ENCODE measurements around the gene NUMBL.
A peak's percentile ranks its signal among the peaks of the same experiment; 100 is the strongest.

Gene NUMBL

DNA sequence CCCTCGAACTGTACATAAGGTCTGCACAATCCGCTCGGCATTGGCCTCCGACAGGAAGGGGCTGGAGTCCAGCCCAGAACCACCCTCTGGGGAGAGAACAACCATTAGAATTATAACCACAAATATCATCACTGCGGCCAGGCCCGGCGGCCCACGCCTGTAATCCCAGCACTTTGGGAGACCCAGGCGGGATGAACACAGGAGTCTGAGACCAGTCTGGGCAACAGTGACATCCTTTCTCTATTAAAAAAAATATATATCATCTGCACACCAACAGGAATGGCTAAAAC, 14.9 kb upstream of the NUMBL start:
- no peak for TF ChIP-seq CTCF (conservative IDR thresholded peaks at IDR 0.05; ENCODE audit: low read depth)
- CTCF ChIA-PET = no interaction called here
- POLR2A ChIA-PET (ENCODE audit: low non-redundant PET) = no interaction called here
- no peak for DNase-seq (ENCODE audit: low spot score)
- no peak overlapping the region for H3K27ac ChIP-seq

DNA sequence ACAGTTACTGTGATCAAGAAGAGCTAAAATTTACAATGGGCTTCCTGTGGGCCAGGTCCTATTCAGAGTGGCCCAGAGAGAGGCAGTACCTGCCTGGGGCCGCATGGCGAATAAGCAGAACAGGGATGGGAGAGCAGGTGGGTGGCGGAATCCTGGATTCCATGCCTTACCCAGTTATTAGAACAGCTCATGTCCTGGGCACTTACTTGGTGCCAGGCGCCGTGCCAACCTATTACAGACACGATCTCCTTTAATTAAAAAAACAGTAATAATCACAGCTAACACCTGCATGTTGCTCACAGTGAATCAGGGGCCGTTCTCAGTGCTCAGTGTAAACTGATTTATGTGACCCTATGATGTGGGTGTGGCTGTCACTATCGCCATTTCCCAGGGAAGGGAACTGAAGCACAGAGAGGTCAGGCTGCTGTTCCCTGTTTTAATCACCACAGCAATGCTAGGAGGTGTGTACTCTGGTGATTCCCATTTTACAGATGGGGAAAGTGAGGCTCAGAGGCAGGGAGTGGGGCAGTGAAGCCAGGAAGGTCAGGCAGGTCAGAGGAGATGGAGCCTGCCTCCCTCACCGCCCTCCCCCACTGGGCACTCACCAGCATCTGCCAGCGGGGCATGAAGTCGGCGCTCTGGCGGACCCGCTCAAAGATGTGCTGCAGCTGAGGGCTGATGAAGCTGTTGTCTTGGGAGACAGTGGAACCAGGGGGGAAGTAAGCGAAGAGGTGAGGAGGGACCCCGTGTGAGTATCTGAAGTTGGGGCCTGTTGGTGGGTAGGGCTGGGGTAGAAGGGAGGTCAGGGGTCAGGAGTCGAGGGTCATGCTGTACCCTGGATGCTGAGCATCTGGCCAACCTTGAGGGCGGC, 14.3 kb upstream of the NUMBL start:
- ChIA-PET POLR2A (ENCODE audit: low non-redundant PET) (no interaction called here), CTCF (interaction anchor here (0.6 kb wide), 1 partner anchor 560 kb away, joined by 3 read pairs; no protein-coding TSS in a partner anchor)
- H3K27ac ChIP-seq = no peak overlapping the region
- TF ChIP-seq CTCF (conservative IDR thresholded peaks at IDR 0.05; ENCODE audit: low read depth) = no peak
- DNase-seq (ENCODE audit: low spot score) = no peak

DNA sequence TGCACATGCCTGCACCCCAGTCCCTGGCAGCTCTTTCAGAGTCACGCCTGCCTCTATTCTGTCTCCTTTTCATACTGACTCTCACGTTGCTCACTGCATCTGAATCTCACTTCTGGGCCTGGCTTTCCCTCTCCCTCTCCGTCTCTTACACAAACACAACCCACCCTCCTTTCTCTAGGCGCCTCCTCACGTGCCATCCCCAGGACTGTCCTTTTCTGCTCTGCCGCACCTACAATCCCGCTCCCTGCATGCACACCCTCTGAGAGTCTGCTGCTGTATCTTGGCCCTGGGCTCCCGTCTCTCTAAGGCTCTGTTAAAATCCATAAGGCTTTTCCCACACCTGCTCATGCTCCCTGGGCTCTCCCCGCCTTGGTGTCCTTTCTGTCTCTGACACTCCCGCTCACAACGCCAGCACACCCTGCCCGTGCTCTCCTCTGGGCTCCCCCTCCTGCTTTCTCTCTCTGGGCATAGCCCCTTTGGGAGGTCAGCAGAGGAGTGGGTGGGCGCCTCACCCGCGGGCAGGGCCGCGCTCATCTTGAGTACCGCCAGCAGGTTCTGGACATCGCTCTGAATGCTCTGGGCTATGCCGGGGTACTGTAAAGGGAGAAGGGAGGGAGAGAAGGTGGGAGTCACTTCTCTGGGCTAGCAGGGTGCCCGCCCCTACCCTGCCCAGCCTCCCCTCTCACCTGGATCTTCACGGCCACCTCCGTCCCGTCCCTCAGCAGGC, 12.7 kb upstream of the NUMBL start:
- CTCF ChIA-PET = interaction anchor here (0.5 to 1.0 kb wide), 3 partner anchors 16 to 229 kb away, joined by 3 to 5 read pairs (median 3); no protein-coding TSS in a partner anchor
- POLR2A ChIA-PET (ENCODE audit: low non-redundant PET) = no interaction called here
- peak overlapping the region; percentile 35 for H3K27ac ChIP-seq
- TF ChIP-seq CTCF (conservative IDR thresholded peaks at IDR 0.05; ENCODE audit: low read depth) = no peak
- no peak for DNase-seq (ENCODE audit: low spot score)

- POLR2A ChIA-PET (ENCODE audit: low non-redundant PET) = no interaction called here
- peak overlapping the region; percentile 35 for H3K27ac ChIP-seq
- CTCF ChIA-PET = interaction anchor here (0.5 to 1.0 kb wide), 6 partner anchors 11 to 213 kb away, joined by 3 to 7 read pairs (median 3); no protein-coding TSS in a partner anchor
- DNase-seq (ENCODE audit: low spot score) = no peak
- TF ChIP-seq CTCF (conservative IDR thresholded peaks at IDR 0.05; ENCODE audit: low read depth) = no peak
These were observed 12.0 kb upstream of the NUMBL start for GRCh38 chr19:40702337-40703012.

DNA sequence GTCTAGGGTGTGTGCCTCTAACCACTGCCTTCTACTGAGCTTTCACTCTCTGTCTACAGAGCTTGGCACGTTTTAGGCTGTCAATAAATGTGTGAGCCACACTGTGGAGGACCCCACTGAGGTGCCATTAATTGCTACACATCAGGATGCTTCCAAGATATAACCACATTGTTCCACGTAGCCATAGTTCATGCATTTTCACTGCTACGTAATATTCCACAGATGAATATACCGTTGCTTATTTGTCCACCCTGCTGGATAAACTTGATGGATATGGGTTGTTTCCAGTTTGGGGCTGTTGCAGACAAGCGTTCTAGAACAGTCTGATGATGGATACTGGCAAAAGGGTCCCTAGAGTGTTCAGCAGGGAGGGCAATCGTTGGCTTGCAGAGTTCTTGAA, 11.3 kb upstream of the NUMBL start:
- ChIA-PET CTCF (interaction anchor here (0.5 to 1.0 kb wide), 4 partner anchors 11 to 212 kb away, joined by 3 to 7 read pairs (median 3); no protein-coding TSS in a partner anchor), POLR2A (ENCODE audit: low non-redundant PET) (no interaction called here)
- no peak for DNase-seq (ENCODE audit: low spot score)
- no peak overlapping the region for H3K27ac ChIP-seq
- TF ChIP-seq CTCF (conservative IDR thresholded peaks at IDR 0.05; ENCODE audit: low read depth) = no peak

DNA sequence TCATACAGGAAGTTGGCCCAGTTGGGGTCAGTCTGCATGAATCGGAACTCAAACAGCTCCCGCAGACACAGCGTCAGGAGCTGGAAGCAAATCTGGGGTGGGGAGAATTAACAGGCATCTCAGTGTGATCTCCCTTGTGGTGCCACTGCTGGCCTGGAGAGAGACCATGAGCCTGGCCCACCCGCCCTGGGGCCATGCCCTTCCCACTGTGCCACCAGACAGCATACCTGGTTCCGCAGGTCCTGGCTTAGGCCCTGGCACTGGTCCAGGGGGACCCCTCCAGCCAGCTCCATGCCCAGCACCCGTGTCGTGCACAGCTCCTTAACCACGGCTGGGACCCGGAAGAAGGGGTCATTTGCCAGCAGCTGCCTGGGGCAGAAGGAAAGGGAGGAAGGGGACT, 9.6 kb upstream of the NUMBL start:
- ChIA-PET POLR2A (ENCODE audit: low non-redundant PET) (no interaction called here), CTCF (interaction anchor here (0.8 kb wide), 1 partner anchor 560 kb away, joined by 4 read pairs; no protein-coding TSS in a partner anchor)
- no peak for TF ChIP-seq CTCF (conservative IDR thresholded peaks at IDR 0.05; ENCODE audit: low read depth)
- no peak for DNase-seq (ENCODE audit: low spot score)
- peak overlapping the region; percentile 28; the same call in 1 of the 2 replicates for H3K27ac ChIP-seq
